Epithelial cell of esophagus (primary cell): ENCODE measurements around the gene MAN1C1.

Experiments used
- DNase-seq: peaks from one replicate; pipeline ENCODE4 v3.0.0; 2010; ENCODE audit warnings: low read depth
- H3K4me3 ChIP-seq: 2 replicates; pipeline ENCODE4 v1.5.1; 2011; ENCODE audit warnings: mild to moderate bottlenecking, low read length, control low read depth
- CTCF ChIP-seq: IDR thresholded peaks from 2 replicates; pipeline ENCODE4 v1.5.1; 2011; ENCODE audit warnings: low read depth, mild to moderate bottlenecking, low read length, control low read depth, inconsistent platforms; ENCODE audit not compliant: insufficient read depth; ENCODE audit errors: missing control alignments

MAN1C1 gene

DNA sequence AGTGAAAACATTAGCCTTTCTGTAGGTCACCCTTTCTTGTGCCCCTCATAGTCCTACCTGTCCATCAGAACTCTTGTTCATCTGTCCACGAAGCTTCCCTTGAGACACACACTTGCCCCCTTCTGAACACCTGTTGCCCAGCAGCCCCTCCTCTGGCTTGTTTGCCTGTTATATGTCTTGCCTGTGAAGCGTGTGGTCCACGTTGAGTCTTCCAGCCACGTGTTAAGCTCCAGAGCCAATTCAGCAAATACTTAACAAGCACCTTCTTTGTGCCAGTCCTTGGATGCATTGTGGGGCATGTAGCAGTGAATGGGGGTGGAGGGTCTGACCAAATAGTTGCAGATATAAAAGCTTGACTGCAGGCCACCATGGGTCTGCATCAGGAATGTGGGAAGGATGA is 66.6 kb downstream of the MAN1C1 start:
- no peak for DNase-seq
- no peak for TF ChIP-seq CTCF
- no peak overlapping the region for H3K4me3 ChIP-seq

GRCh38 chr1:25683731-25684130 is 67.1 kb downstream of the MAN1C1 start:
- TF ChIP-seq CTCF: no peak
- H3K4me3 ChIP-seq: no peak overlapping the region
- no peak for DNase-seq

DNA sequence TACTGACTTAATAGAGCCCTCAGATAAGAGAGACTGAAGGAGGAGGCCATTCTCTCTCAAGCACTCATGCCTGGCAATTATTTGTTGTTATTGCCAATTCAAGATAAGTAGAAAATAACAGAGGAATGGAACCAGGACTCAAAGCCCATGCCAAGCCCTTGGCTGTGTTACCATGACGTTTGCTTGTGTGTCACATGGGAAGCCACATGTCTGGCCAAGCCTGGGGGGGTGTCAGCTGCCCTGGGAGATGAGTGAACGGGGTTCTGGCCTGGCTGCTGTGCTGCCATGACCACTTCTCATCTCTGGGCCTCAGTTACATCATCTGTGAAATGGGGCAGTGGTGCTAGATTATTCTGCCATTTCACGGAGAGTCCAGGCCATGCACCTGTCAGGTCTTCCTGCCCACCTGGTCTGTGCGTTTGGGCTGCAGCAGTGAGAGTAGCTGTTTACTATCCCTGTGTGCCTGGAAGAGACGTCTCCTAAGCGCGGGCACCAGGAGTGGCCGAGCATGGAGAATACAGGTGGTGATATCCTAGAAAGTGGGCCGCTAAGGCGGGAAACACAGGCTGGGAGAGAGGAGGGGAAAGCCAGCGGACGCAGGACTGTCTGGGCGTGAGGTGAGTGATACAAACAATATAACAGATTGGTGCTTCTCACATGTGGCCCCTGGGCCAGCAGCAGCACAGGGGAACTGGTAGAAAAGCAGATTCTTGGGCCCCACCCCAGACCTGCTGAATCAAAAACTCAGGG is 67.8 kb downstream of the MAN1C1 start:
- no peak overlapping the region for H3K4me3 ChIP-seq
- DNase-seq: no peak
- no peak for TF ChIP-seq CTCF

GRCh38 chr1:25685211-25685750 is 68.7 kb downstream of the MAN1C1 start:
- TF ChIP-seq CTCF: no peak
- no peak for DNase-seq
- no peak overlapping the region for H3K4me3 ChIP-seq

GRCh38 chr1:25685938-25686665 is 69.5 kb downstream of the MAN1C1 start:
- no peak for TF ChIP-seq CTCF
- DNase-seq: no peak
- no peak overlapping the region for H3K4me3 ChIP-seq

DNA sequence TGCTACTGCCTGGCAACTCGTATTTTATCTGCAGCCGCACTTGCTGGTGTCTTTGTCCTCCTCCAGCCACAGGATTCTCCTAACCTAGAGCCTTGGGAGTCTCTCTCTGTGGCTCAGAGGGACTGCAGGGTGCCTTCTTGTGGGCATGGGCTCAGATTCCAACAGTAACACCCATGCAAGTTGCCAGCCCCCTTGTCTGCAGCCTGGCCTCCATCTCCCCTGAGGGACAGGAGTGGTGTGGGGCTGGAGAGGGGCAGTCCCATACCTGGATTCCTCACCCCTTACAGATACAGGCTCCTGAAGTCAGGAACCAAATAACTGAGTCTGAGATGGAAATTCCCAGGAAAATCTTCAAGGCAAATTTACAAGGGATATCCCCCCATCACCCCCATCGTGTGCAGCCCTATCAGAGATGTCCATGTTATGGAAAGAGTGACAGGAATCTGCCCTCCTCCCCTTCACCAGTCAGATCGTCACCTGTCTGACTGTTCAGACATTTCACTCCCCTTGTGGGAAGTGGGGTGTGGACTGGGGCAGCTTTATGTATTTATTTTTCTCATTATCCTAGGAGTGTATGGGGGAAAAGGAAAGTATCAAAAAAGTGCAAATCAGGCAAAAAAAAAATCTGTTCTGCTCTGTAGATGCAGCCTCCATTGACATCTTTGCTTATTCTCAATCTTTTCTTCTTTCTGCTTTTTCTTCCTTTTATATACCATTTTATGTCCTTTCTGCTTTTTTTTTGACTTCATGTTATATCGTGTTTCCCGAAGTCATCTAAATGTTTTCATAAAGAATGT is 70.8 kb downstream of the MAN1C1 start:
- no peak for DNase-seq
- no peak overlapping the region for H3K4me3 ChIP-seq
- TF ChIP-seq CTCF: no peak
